Mononuclear cell (primary cell): ENCODE measurements around the gene AS3MT. TPM values are rescaled to one million over a fixed set of nuclear protein-coding genes. Genes with fewer than 3 reads are reported as not detected.
"Not testable (repeated sequence)": the region's sequence is repeated elsewhere in the genome, so short reads cannot be mapped to it uniquely, and the experiment has no call there.

Experiments
- H3K27me3 ChIP-seq: 2 replicates; pipeline ENCODE4 v1.6.0; 2011; ENCODE audit warnings: low read length, control low read depth; ENCODE audit not compliant: insufficient read depth
- H3K4me1 ChIP-seq: 2 replicates; pipeline ENCODE4 v1.5.1; 2011; ENCODE audit warnings: mild to moderate bottlenecking, low read length, control low read depth; ENCODE audit not compliant: insufficient read depth
- H3K4me3 ChIP-seq: 2 replicates; pipeline ENCODE4 v1.5.1; 2011; ENCODE audit warnings: mild to moderate bottlenecking, low read length, moderate library complexity
- H3K9me3 ChIP-seq: 2 replicates; pipeline ENCODE4 v1.5.1; 2011; ENCODE audit warnings: low read depth, mild to moderate bottlenecking, control low read depth, low read length
- total RNA-seq: library from RNA; depleted of rRNA; stranded (reverse); fragments of >200 nt; gene quantifications from one replicate; pipeline ENCODE4 v1.2.3, GENCODE V29; 2012

AS3MT gene
- total RNA-seq, 1 donor, result 1.7 TPM

GRCh38 chr10:102923601-102924000 is 54.3 kb downstream of the AS3MT start:
- H3K9me3 ChIP-seq, result no peaks in the 10 kb centered on the region
- no peaks in the 10 kb centered on the region for H3K27me3 ChIP-seq
- H3K4me1 ChIP-seq, result peaks cover 38% of the 10 kb centered on the region
- no peak overlapping the region for H3K4me3 ChIP-seq

GRCh38 chr10:102926842-102927241 is 57.6 kb downstream of the AS3MT start:
- Histone ChIP-seq H3K9me3 (no peaks in the 10 kb centered on the region), H3K4me3 (no peak overlapping the region), H3K4me1 (peaks cover 11% of the 10 kb centered on the region), H3K27me3 (no peaks in the 10 kb centered on the region)

- Histone ChIP-seq H3K27me3 (no peaks in the 10 kb centered on the region), H3K4me1 (peaks cover 10% of the 10 kb centered on the region), H3K9me3 (no peaks in the 10 kb centered on the region), H3K4me3 (no peak overlapping the region)
Observed at GRCh38 chr10:102927311-102928010, 58.2 kb downstream of the AS3MT start.

GRCh38 chr10:102928442-102928841 is 59.2 kb downstream of the AS3MT start:
- H3K27me3 ChIP-seq, H3K4me3 ChIP-seq, H3K9me3 ChIP-seq, H3K4me1 ChIP-seq: not testable (repeated sequence)

- Histone ChIP-seq H3K9me3 (no peaks in the 10 kb centered on the region), H3K4me1 (peaks cover 7% of the 10 kb centered on the region), H3K27me3 (no peaks in the 10 kb centered on the region), H3K4me3 (no peak overlapping the region)
Observed at GRCh38 chr10:102930720-102931119, 61.5 kb downstream of the AS3MT start.

GRCh38 chr10:102931643-102932042 is 62.4 kb downstream of the AS3MT start:
- no peak overlapping the region for H3K4me3 ChIP-seq
- H3K4me1 ChIP-seq, result peaks cover 7% of the 10 kb centered on the region
- no peaks in the 10 kb centered on the region for H3K27me3 ChIP-seq
- H3K9me3 ChIP-seq, result no peaks in the 10 kb centered on the region

GRCh38 chr10:102935505-102935904 is 66.2 kb downstream of the AS3MT start:
- H3K9me3 ChIP-seq, result no peaks in the 10 kb centered on the region
- H3K4me3 ChIP-seq, result no peak overlapping the region
- H3K4me1 ChIP-seq, result no peaks in the 10 kb centered on the region
- H3K27me3 ChIP-seq, result no peaks in the 10 kb centered on the region

- no peak overlapping the region for H3K4me3 ChIP-seq
- H3K9me3 ChIP-seq, result no peaks in the 10 kb centered on the region
- no peaks in the 10 kb centered on the region for H3K27me3 ChIP-seq
- no peaks in the 10 kb centered on the region for H3K4me1 ChIP-seq
Observed at GRCh38 chr10:102935939-102936605, 66.8 kb downstream of the AS3MT start.

GRCh38 chr10:102941401-102941800 is 72.1 kb downstream of the AS3MT start:
- no peak overlapping the region for H3K4me3 ChIP-seq

GRCh38 chr10:102945449-102945848 is 76.2 kb downstream of the AS3MT start:
- H3K9me3 ChIP-seq, result no peaks in the 10 kb centered on the region

More at GRCh38 chr10:102941401-102941800, 72.1 kb downstream of the AS3MT start:
- Histone ChIP-seq H3K4me1 (no peaks in the 10 kb centered on the region), H3K9me3 (no peaks in the 10 kb centered on the region), H3K27me3 (no peaks in the 10 kb centered on the region)

GRCh38 chr10:102945962-102946361 is 76.7 kb downstream of the AS3MT start:
- H3K27me3 ChIP-seq, result no peaks in the 10 kb centered on the region
- no peaks in the 10 kb centered on the region for H3K4me1 ChIP-seq
- no peak overlapping the region for H3K4me3 ChIP-seq
- no peaks in the 10 kb centered on the region for H3K9me3 ChIP-seq

More at GRCh38 chr10:102945449-102945848, 76.2 kb downstream of the AS3MT start:
- Histone ChIP-seq H3K4me1 (no peaks in the 10 kb centered on the region), H3K27me3 (no peaks in the 10 kb centered on the region), H3K4me3 (no peak overlapping the region)

GRCh38 chr10:102946992-102947391 is 77.7 kb downstream of the AS3MT start:
- Histone ChIP-seq H3K27me3 (no peaks in the 10 kb centered on the region), H3K9me3 (no peaks in the 10 kb centered on the region), H3K4me1 (no peaks in the 10 kb centered on the region), H3K4me3 (no peak overlapping the region)

- Histone ChIP-seq H3K27me3 (no peaks in the 10 kb centered on the region), H3K4me1 (no peaks in the 10 kb centered on the region), H3K9me3 (no peaks in the 10 kb centered on the region), H3K4me3 (no peak overlapping the region)
Observed at GRCh38 chr10:102948176-102948575, 78.9 kb downstream of the AS3MT start.

- Histone ChIP-seq H3K27me3 (no peaks in the 10 kb centered on the region), H3K4me3 (no peak overlapping the region), H3K9me3 (no peaks in the 10 kb centered on the region), H3K4me1 (no peaks in the 10 kb centered on the region)
Observed at GRCh38 chr10:102948786-102949185, 79.5 kb downstream of the AS3MT start.

- H3K9me3 ChIP-seq, result no peaks in the 10 kb centered on the region
- H3K4me3 ChIP-seq, result no peak overlapping the region
- no peaks in the 10 kb centered on the region for H3K4me1 ChIP-seq
- H3K27me3 ChIP-seq, result no peaks in the 10 kb centered on the region
Observed at GRCh38 chr10:102949916-102950315, 80.6 kb downstream of the AS3MT start.

GRCh38 chr10:102951316-102951715 is 82.0 kb downstream of the AS3MT start:
- no peak overlapping the region for H3K4me3 ChIP-seq
- H3K4me1 ChIP-seq, result no peaks in the 10 kb centered on the region
- no peaks in the 10 kb centered on the region for H3K9me3 ChIP-seq
- no peaks in the 10 kb centered on the region for H3K27me3 ChIP-seq
